ENCODE data around the gene GET4. TPM values are rescaled to one million over a fixed set of nuclear protein-coding genes. Genes with fewer than 3 reads are reported as not detected.
A peak's percentile ranks its signal among the peaks of the same experiment; 100 is the strongest.

The GET4 gene
- total RNA-seq, 6 experiments from 2014 or later = 15.6 to 38.3 (median 28.3) TPM

GRCh38 chr7:889391-889790, 13.0 kb downstream of the GET4 start:
- TF ChIP-seq CTCF (IDR thresholded peaks at IDR 0.05) = no peak
- no peak for TF ChIP-seq POLR2A (IDR thresholded peaks at IDR 0.05)
- H3K36me3 ChIP-seq = peaks cover 0 to 56% (median 26%) of the 10 kb centered on the region in 4 donors
- no peak for ATAC-seq
- DNase-seq = no peak
- H3K9me3 ChIP-seq = no peaks in the 10 kb centered on the region
- H3K27ac ChIP-seq = peak overlapping the region in 1 of 3 donors; percentile 78
- H3K27me3 ChIP-seq = no peaks in the 10 kb centered on the region
- peaks cover 0 to 43% (median 8%) of the 10 kb centered on the region in 4 donors for H3K4me1 ChIP-seq
- intact Hi-C loops (cut with DNase I) = loop anchor here in 1 of 2 donors (10.0 kb wide), 1 partner anchor 565 kb away; no protein-coding TSS in a partner anchor
- WGBS (ENCODE audit: insufficient coverage, low coverage, low lambda C conversion rate, missing lambda C conversion rate) = 92% methylated on average over 13 of the region's 18 CpGs
- H3K4me3 ChIP-seq = no peak overlapping the region

- DNase-seq = no peak
These were observed 14.5 kb downstream of the GET4 start for GRCh38 chr7:890868-891267.

GRCh38 chr7:891291-891690, 14.9 kb downstream of the GET4 start:
- ATAC-seq (no peak), DNase-seq (no peak)
- 97% methylated on average over 12 of the region's 29 CpGs for WGBS (ENCODE audit: insufficient coverage, low coverage, low lambda C conversion rate, missing lambda C conversion rate)
- Histone ChIP-seq H3K4me3 (no peak overlapping the region), H3K27ac (no peak overlapping the region), H3K27me3 (no peaks in the 10 kb centered on the region), H3K9me3 (no peaks in the 10 kb centered on the region), H3K4me1 (peaks cover 0 to 25% (median 8%) of the 10 kb centered on the region in 4 donors), H3K36me3 (peaks cover 0 to 62% (median 33%) of the 10 kb centered on the region in 4 donors)
- TF ChIP-seq CTCF (IDR thresholded peaks at IDR 0.05) = no peak
- no peak for TF ChIP-seq POLR2A (IDR thresholded peaks at IDR 0.05)
- intact Hi-C loops (cut with DNase I) = no loop called here

More at GRCh38 chr7:890868-891267, 14.5 kb downstream of the GET4 start:
- intact Hi-C loops (cut with DNase I) = no loop called here
- H3K9me3 ChIP-seq = no peaks in the 10 kb centered on the region
- WGBS (ENCODE audit: insufficient coverage, low coverage, low lambda C conversion rate, missing lambda C conversion rate) = 100% methylated on average over 2 of the region's 15 CpGs
- H3K27me3 ChIP-seq = no peaks in the 10 kb centered on the region
- TF ChIP-seq CTCF (IDR thresholded peaks at IDR 0.05) (no peak), POLR2A (IDR thresholded peaks at IDR 0.05) (no peak)
- peaks cover 0 to 30% (median 8%) of the 10 kb centered on the region in 4 donors for H3K4me1 ChIP-seq
- H3K27ac ChIP-seq = no peak overlapping the region
- no peak overlapping the region for H3K4me3 ChIP-seq
- peaks cover 0 to 60% (median 32%) of the 10 kb centered on the region in 4 donors for H3K36me3 ChIP-seq
- no peak for ATAC-seq

- H3K27me3 ChIP-seq = no peaks in the 10 kb centered on the region
- intact Hi-C loops (cut with DNase I) = no loop called here
- H3K4me3 ChIP-seq = no peak overlapping the region
- peaks cover 0 to 60% (median 35%) of the 10 kb centered on the region in 4 donors for H3K36me3 ChIP-seq
- peaks cover 0 to 21% (median 8%) of the 10 kb centered on the region in 4 donors for H3K4me1 ChIP-seq
- no peak for DNase-seq
- no peak for TF ChIP-seq CTCF (IDR thresholded peaks at IDR 0.05)
- no peak for TF ChIP-seq POLR2A (IDR thresholded peaks at IDR 0.05)
- ATAC-seq = no peak
- H3K27ac ChIP-seq = no peak overlapping the region
- 100% methylated on average over 1 of the region's 20 CpGs for WGBS (ENCODE audit: insufficient coverage, low coverage, low lambda C conversion rate, missing lambda C conversion rate)
- H3K9me3 ChIP-seq = no peaks in the 10 kb centered on the region
These were observed 15.5 kb downstream of the GET4 start for GRCh38 chr7:891805-892204.

All from right lobe of liver (tissue), 6 donors.